CD8-positive, alpha-beta memory T cell (primary cell): ENCODE results near the gene LHPP. TPM values are rescaled to one million over a fixed set of nuclear protein-coding genes. Genes with fewer than 3 reads are reported as not detected.

Experiments
- CTCF ChIA-PET: fragments of 350-600 bp; sonication (Branson Sonifier 250); formaldehyde crosslinking; loops from one replicate; lab custom pipeline; 2021; ENCODE audit warnings: antibody characterized with exemption; lab: Charles Lee
- POLR2A ChIA-PET: fragments of 350-600 bp; sonication (Branson Sonifier 250); formaldehyde crosslinking; loops from one replicate; lab custom pipeline; 2021; ENCODE audit warnings: antibody characterized with exemption; lab: Charles Lee
- DNase-seq, 5 donors: peaks; one replicate each; pipeline versions ENCODE4 v3.0.0 to v3.0.0-alpha.2; 2020 to 2022; ENCODE audit warnings: mixed read lengths in 1 of 5
- H3K27ac ChIP-seq: one replicate; pipeline ENCODE4 v1.7.0; 2013; ENCODE audit warnings: low read depth, mild to moderate bottlenecking, low read length, moderate library complexity
- H3K27me3 ChIP-seq: 2 replicates; pipeline ENCODE4 v1.7.0; 2013; ENCODE audit warnings: low read length, mild to moderate bottlenecking; ENCODE audit not compliant: insufficient read depth, poor library complexity, severe bottlenecking
- H3K36me3 ChIP-seq: 2 replicates; pipeline ENCODE4 v1.7.0; 2013; ENCODE audit warnings: mild to moderate bottlenecking, low read length, moderate library complexity; ENCODE audit not compliant: insufficient read depth
- H3K4me1 ChIP-seq: 2 replicates; pipeline ENCODE4 v1.7.0; 2013; ENCODE audit warnings: mild to moderate bottlenecking, low read length, moderate library complexity; ENCODE audit not compliant: insufficient read depth
- H3K4me3 ChIP-seq: 2 replicates; pipeline ENCODE4 v1.7.0; 2013; ENCODE audit warnings: mild to moderate bottlenecking, low read length
- H3K9me3 ChIP-seq: 2 replicates; pipeline ENCODE4 v1.7.0; 2013; ENCODE audit warnings: mild to moderate bottlenecking, low read length
- H3K27ac Mint-ChIP-seq, 8 donors: one replicate each; pipeline ENCODE4 v1.8.0; 2020 to 2021; ENCODE audit warnings: mixed read lengths in 8 of 8, mild to moderate bottlenecking in 6 of 8, inconsistent platforms in 3 of 8, moderate library complexity in 3 of 8
- H3K27me3 Mint-ChIP-seq, 2 donors: one replicate each; pipeline ENCODE4 v1.8.0; 2020 to 2021; ENCODE audit warnings: mixed read lengths in 2 of 2, mild to moderate bottlenecking in 1 of 2, moderate library complexity in 1 of 2
- H3K36me3 Mint-ChIP-seq, 3 donors: one replicate each; pipeline ENCODE4 v1.8.0; 2020 to 2021; ENCODE audit warnings: mixed read lengths in 3 of 3, inconsistent platforms in 1 of 3, mild to moderate bottlenecking in 1 of 3
- H3K4me1 Mint-ChIP-seq, 3 donors: one replicate each; pipeline ENCODE4 v1.8.0; 2020 to 2021; ENCODE audit warnings: mixed read lengths in 3 of 3, inconsistent platforms in 1 of 3, mild to moderate bottlenecking in 1 of 3
- H3K4me3 Mint-ChIP-seq, 7 donors: one replicate each; pipeline ENCODE4 v1.8.0; 2020 to 2021; ENCODE audit warnings: mixed read lengths in 7 of 7, mild to moderate bottlenecking in 6 of 7, moderate library complexity in 4 of 7, inconsistent platforms in 2 of 7
- H3K9me3 Mint-ChIP-seq, 5 donors: one replicate each; pipeline ENCODE4 v1.8.0; 2020 to 2022; ENCODE audit warnings: mixed read lengths in 5 of 5, mild to moderate bottlenecking in 3 of 5, moderate library complexity in 2 of 5, inconsistent platforms in 1 of 5
- polyA plus RNA-seq: library from polyadenylated mRNA; unstranded; fragments of 300-500 nt; fragmentation: Illumina TruSeq; gene quantifications from one replicate; pipeline ENCODE4 v1.2.3, GENCODE V29; 2021
- total RNA-seq, 2 experiments: library from RNA; stranded (reverse); gene quantifications; one replicate each; pipeline ENCODE4 v1.2.3, GENCODE V29; 2021

LHPP gene
- total and polyA plus RNA-seq, 3 experiments from 2014 or later, result 5.2 to 19.1 (median 6.3) TPM

GRCh38 chr10:124449170-124450011 is 12.2 kb upstream of the LHPP start:
- CTCF ChIA-PET, result no interaction called here
- peaks cover 21% of the 10 kb centered on the region for H3K27me3 ChIP-seq

GRCh38 chr10:124450012-124450782 is 11.4 kb upstream of the LHPP start, which contains the start of gene NKX1-2:
TSS of gene NKX1-2 (minus strand) at chr10:124450035. CDS start at chr10:124449943, 92 bp downstream.
- DNase-seq, result no peak
- Mint-ChIP-seq H3K36me3 (no peaks in the 10 kb centered on the region), H3K27ac (peak within 1 kb of the TSS in 1 of 8 donors; percentile 34), H3K27me3 (peaks cover 57 to 80% of the 10 kb centered on the region in 2 donors), H3K9me3 (no peaks in the 10 kb centered on the region), H3K4me1 (peaks cover 16 to 30% (median 22%) of the 10 kb centered on the region in 3 donors), H3K4me3 (peak within 1 kb of the TSS in 5 of 7 donors; percentile 36 to 61 (median 47))
- ChIA-PET POLR2A (no interaction called here), CTCF (interaction anchor here (1.3 kb wide), 1 partner anchor 10 kb away, joined by 3 read pairs; no protein-coding TSS in a partner anchor)
- peaks cover 6% of the 10 kb centered on the region for H3K4me1 ChIP-seq
- H3K27ac ChIP-seq, result no peak within 1 kb of the TSS
- peaks cover 23% of the 10 kb centered on the region for H3K27me3 ChIP-seq
- no peaks in the 10 kb centered on the region for H3K9me3 ChIP-seq
- H3K36me3 ChIP-seq, result no peaks in the 10 kb centered on the region
- H3K4me3 ChIP-seq, result no peak within 1 kb of the TSS

More at GRCh38 chr10:124449170-124450011, 12.2 kb upstream of the LHPP start:
- Mint-ChIP-seq H3K4me3 (peak overlapping the region in 3 of 7 donors; percentile 24 to 61 (median 31)), H3K36me3 (no peaks in the 10 kb centered on the region), H3K27ac (peak overlapping the region in 1 of 8 donors; percentile 17), H3K4me1 (peaks cover 16 to 30% (median 22%) of the 10 kb centered on the region in 3 donors), H3K27me3 (peaks cover 58 to 79% of the 10 kb centered on the region in 2 donors), H3K9me3 (no peaks in the 10 kb centered on the region)
- POLR2A ChIA-PET, result no interaction called here
- Histone ChIP-seq H3K4me1 (peaks cover 6% of the 10 kb centered on the region), H3K9me3 (no peaks in the 10 kb centered on the region), H3K36me3 (no peaks in the 10 kb centered on the region), H3K27ac (no peak overlapping the region), H3K4me3 (no peak overlapping the region)
- no peak for DNase-seq

DNA sequence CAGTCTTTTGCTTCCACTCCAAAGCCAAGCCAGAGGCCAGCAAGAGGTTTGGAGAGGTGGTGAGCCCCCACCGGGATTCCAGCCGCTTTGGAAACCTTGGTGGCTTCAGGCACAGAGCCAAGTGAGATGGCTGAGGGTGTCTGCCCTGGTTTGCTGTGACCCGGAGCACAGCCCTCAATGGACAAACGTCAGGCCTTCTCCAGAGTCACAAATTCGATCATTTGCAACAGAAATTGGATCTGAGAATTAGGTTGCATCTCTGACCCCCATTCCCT is 10.9 kb upstream of the LHPP start:
- Histone ChIP-seq H3K27me3 (peaks cover 23% of the 10 kb centered on the region), H3K9me3 (no peaks in the 10 kb centered on the region), H3K4me1 (peaks cover 6% of the 10 kb centered on the region), H3K4me3 (no peak overlapping the region), H3K36me3 (no peaks in the 10 kb centered on the region), H3K27ac (no peak overlapping the region)
- H3K27ac Mint-ChIP-seq, result no peak overlapping the region
- H3K4me3 Mint-ChIP-seq, result peak overlapping the region in 4 of 7 donors; percentile 15 to 39 (median 24)
- peaks cover 16 to 30% (median 22%) of the 10 kb centered on the region in 3 donors for H3K4me1 Mint-ChIP-seq
- H3K27me3 Mint-ChIP-seq, result peaks cover 57 to 80% of the 10 kb centered on the region in 2 donors
- ChIA-PET POLR2A (no interaction called here), CTCF (interaction anchor here (1.3 kb wide), 1 partner anchor 10 kb away, joined by 3 read pairs; no protein-coding TSS in a partner anchor)
- H3K9me3 Mint-ChIP-seq, result no peaks in the 10 kb centered on the region
- no peak for DNase-seq
- H3K36me3 Mint-ChIP-seq, result no peaks in the 10 kb centered on the region

DNA sequence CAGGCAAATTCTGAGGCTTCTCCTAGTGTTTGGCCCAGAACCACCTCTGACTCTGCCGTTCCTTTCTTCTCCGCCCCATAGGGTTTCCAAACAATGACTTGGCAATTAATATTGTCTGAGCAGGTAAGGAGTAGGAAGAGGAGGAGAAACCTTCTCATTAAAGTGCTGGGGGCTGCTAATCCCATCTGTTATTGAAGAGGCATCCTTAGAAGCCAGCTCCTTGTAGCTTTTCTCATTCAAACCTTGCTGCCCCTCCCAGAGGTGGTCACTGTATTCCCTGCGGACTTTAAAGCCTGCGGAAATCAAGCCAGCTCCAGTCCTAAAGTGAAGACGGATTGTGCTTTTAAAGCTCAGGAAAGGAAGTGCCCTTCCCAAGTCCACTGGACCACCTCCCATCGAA is 10.3 kb upstream of the LHPP start:
- Histone ChIP-seq H3K9me3 (no peaks in the 10 kb centered on the region), H3K4me3 (no peak overlapping the region), H3K27ac (no peak overlapping the region), H3K27me3 (peaks cover 23% of the 10 kb centered on the region), H3K4me1 (peaks cover 6% of the 10 kb centered on the region), H3K36me3 (no peaks in the 10 kb centered on the region)
- peaks cover 59 to 80% of the 10 kb centered on the region in 2 donors for H3K27me3 Mint-ChIP-seq
- ChIA-PET POLR2A (no interaction called here), CTCF (interaction anchor here (1.3 kb wide), 1 partner anchor 11 kb away, joined by 3 read pairs; no protein-coding TSS in a partner anchor)
- H3K4me3 Mint-ChIP-seq, result peak overlapping the region in 1 of 7 donors; percentile 24
- H3K4me1 Mint-ChIP-seq, result peaks cover 16 to 30% (median 22%) of the 10 kb centered on the region in 3 donors
- no peak for DNase-seq
- H3K9me3 Mint-ChIP-seq, result no peaks in the 10 kb centered on the region
- no peaks in the 10 kb centered on the region for H3K36me3 Mint-ChIP-seq
- no peak overlapping the region for H3K27ac Mint-ChIP-seq

DNA sequence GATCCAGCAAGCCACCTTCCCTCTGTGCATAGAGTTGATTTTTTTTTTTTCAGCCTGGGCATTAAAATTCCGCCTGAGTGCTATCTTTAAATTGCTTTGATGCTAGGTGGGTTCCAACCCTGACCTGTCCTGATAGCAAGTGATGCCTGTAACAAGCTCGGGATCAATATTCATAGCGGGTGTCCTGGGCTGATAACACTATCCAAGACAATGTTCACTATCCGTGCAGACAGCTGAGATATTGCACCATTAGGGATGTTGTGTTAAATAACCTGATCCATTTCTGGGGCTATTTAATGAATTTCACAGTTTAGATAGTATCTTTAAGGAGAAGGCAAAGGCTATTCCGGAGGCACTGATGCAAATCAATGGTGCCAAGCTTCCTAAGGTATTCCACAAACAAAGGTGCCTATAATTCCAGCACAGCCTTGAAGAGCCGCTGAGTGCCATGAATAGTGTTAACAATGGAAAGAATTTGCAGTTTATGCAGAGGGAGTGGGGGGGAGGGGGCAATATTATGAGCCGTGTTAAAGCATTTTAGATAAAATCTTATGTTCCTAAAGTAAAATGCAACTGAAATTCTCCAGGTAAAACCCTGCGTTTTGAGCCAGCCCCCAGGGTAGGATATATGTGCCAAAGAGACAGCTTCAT is 7.5 kb upstream of the LHPP start:
- ChIA-PET POLR2A (no interaction called here), CTCF (no interaction called here)
- Histone ChIP-seq H3K4me3 (no peak overlapping the region), H3K27ac (no peak overlapping the region), H3K36me3 (no peaks in the 10 kb centered on the region), H3K9me3 (no peaks in the 10 kb centered on the region), H3K27me3 (peaks cover 20% of the 10 kb centered on the region), H3K4me1 (peaks cover 2% of the 10 kb centered on the region)
- Mint-ChIP-seq H3K9me3 (no peaks in the 10 kb centered on the region), H3K4me3 (no peak overlapping the region), H3K36me3 (no peaks in the 10 kb centered on the region), H3K4me1 (peaks cover 9 to 15% (median 13%) of the 10 kb centered on the region in 3 donors), H3K27ac (no peak overlapping the region), H3K27me3 (peaks cover 57 to 72% of the 10 kb centered on the region in 2 donors)
- DNase-seq, result no peak

- Mint-ChIP-seq H3K27ac (no peak overlapping the region), H3K9me3 (no peaks in the 10 kb centered on the region), H3K4me3 (no peak overlapping the region), H3K4me1 (peaks cover 2 to 6% (median 6%) of the 10 kb centered on the region in 3 donors), H3K27me3 (peaks cover 53 to 68% of the 10 kb centered on the region in 2 donors), H3K36me3 (no peaks in the 10 kb centered on the region)
- no peak for DNase-seq
- Histone ChIP-seq H3K4me3 (no peak overlapping the region), H3K27ac (no peak overlapping the region), H3K36me3 (no peaks in the 10 kb centered on the region), H3K4me1 (no peaks in the 10 kb centered on the region), H3K27me3 (peaks cover 15% of the 10 kb centered on the region), H3K9me3 (no peaks in the 10 kb centered on the region)
- ChIA-PET CTCF (no interaction called here), POLR2A (no interaction called here)
Observed at GRCh38 chr10:124455441-124455840, 6.2 kb upstream of the LHPP start.

GRCh38 chr10:124458473-124458872 is 3.1 kb upstream of the LHPP start:
- H3K4me3 ChIP-seq, result no peak overlapping the region
- H3K36me3 ChIP-seq, result no peaks in the 10 kb centered on the region
- Mint-ChIP-seq H3K27me3 (peaks cover 27 to 44% of the 10 kb centered on the region in 2 donors), H3K4me3 (no peak overlapping the region), H3K4me1 (peaks cover 2 to 12% (median 5%) of the 10 kb centered on the region in 3 donors), H3K27ac (peak overlapping the region in 1 of 8 donors; percentile 46), H3K9me3 (no peaks in the 10 kb centered on the region), H3K36me3 (peaks cover 0 to 3% (median 2%) of the 10 kb centered on the region in 3 donors)
- CTCF ChIA-PET, result no interaction called here
- H3K9me3 ChIP-seq, result no peaks in the 10 kb centered on the region
- no peak for DNase-seq
- H3K27me3 ChIP-seq, result peaks cover 8% of the 10 kb centered on the region
- H3K27ac ChIP-seq, result no peak overlapping the region
- peaks cover 7% of the 10 kb centered on the region for H3K4me1 ChIP-seq
- POLR2A ChIA-PET, result no interaction called here
